ENCODE measurements around the gene CASKIN2.
A peak's percentile ranks its signal among the peaks of the same experiment; 100 is the strongest.
"Not testable (repeated sequence)": the region's sequence is repeated elsewhere in the genome, so short reads cannot be mapped to it uniquely, and the experiment has no call there.

CASKIN2 gene

GRCh38 chr17:75521951-75522727 lies 6.8 kb upstream of the CASKIN2 start:
- no peak for DNase-seq (ENCODE audit: low spot score)

- no peak for DNase-seq (ENCODE audit: low spot score)
Observed at GRCh38 chr17:75521290-75521689, 6.0 kb upstream of the CASKIN2 start.

- DNase-seq (ENCODE audit: low spot score) = not testable (repeated sequence)
Observed at GRCh38 chr17:75520413-75520812, 5.1 kb upstream of the CASKIN2 start.

- DNase-seq (ENCODE audit: low spot score) = no peak
Observed at GRCh38 chr17:75518983-75519537, 3.7 kb upstream of the CASKIN2 start.

GRCh38 chr17:75518201-75518600 lies 2.9 kb upstream of the CASKIN2 start:
- no peak for DNase-seq (ENCODE audit: low spot score)

GRCh38 chr17:75517297-75517865 lies 2.0 kb upstream of the CASKIN2 start:
- no peak for DNase-seq (ENCODE audit: low spot score)

- DNase-seq (ENCODE audit: low spot score) = peak; percentile 71
Observed at GRCh38 chr17:75516619-75517296, 1.4 kb upstream of the CASKIN2 start.

- peak; percentile 98 for DNase-seq (ENCODE audit: low spot score)
Observed at GRCh38 chr17:75516255-75516618, 900 bp upstream of the CASKIN2 start, which contains the start of gene TSEN54. TSS of gene TSEN54 (plus strand) at chr17:75516528. CDS start at chr17:75516561, 33 bp downstream.

- DNase-seq (ENCODE audit: low spot score) = peak; percentile 80
Observed at GRCh38 chr17:75514919-75515495, 330 bp downstream of the CASKIN2 start.

- DNase-seq (ENCODE audit: low spot score) = no peak
Observed at GRCh38 chr17:75514299-75514918, 928 bp downstream of the CASKIN2 start.

GRCh38 chr17:75513641-75514000 lies 1.7 kb downstream of the CASKIN2 start:
- no peak for DNase-seq (ENCODE audit: low spot score)

GRCh38 chr17:75512926-75513640 lies 2.3 kb downstream of the CASKIN2 start:
- no peak for DNase-seq (ENCODE audit: low spot score)

- no peak for DNase-seq (ENCODE audit: low spot score)
Observed at GRCh38 chr17:75511610-75512575, 3.4 kb downstream of the CASKIN2 start.

GRCh38 chr17:75511270-75511609 lies 4.1 kb downstream of the CASKIN2 start:
- DNase-seq (ENCODE audit: low spot score) = no peak

- no peak for DNase-seq (ENCODE audit: low spot score)
Observed at GRCh38 chr17:75509528-75510258, 5.6 kb downstream of the CASKIN2 start.

- DNase-seq (ENCODE audit: low spot score) = no peak
Observed at GRCh38 chr17:75508931-75509361, 6.4 kb downstream of the CASKIN2 start.

GRCh38 chr17:75507733-75508719 lies 7.3 kb downstream of the CASKIN2 start:
- no peak for DNase-seq (ENCODE audit: low spot score)

GRCh38 chr17:75506888-75507287 lies 8.4 kb downstream of the CASKIN2 start:
- no peak for DNase-seq (ENCODE audit: low spot score)
